Activated naive CD4-positive, alpha-beta T cell (primary cell): Measurements from ENCODE around the gene ARHGAP8.
"Not testable (repeated sequence)": the region's sequence is repeated elsewhere in the genome, so short reads cannot be mapped to it uniquely, and the experiment has no call there.

Experiments
- DNase-seq, 4 experiments: peaks; one replicate each; lab custom pipeline; 2025; lab: John Stamatoyannopoulos, UW

ARHGAP8 gene

DNA sequence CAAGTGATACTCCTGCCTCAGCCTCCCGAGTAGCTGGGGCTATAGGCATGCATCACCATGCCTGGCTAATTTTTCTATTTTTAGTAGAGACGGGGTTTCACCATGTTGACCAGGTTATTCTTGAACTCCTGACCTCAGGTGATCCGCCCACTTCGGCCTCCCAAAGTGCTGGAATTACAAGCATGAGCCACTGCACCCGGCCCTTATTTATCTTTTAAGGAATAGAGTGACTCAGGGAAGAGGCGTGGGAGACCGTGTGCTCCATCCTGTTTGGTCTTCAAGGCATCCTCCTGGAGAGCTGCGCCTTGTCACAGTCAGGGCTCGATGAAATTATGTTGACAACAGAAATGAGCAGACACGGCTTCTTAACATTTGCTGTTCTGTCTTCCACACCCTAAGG, 12.7 kb upstream of the ARHGAP8 start:
- not testable (repeated sequence) for DNase-seq

DNA sequence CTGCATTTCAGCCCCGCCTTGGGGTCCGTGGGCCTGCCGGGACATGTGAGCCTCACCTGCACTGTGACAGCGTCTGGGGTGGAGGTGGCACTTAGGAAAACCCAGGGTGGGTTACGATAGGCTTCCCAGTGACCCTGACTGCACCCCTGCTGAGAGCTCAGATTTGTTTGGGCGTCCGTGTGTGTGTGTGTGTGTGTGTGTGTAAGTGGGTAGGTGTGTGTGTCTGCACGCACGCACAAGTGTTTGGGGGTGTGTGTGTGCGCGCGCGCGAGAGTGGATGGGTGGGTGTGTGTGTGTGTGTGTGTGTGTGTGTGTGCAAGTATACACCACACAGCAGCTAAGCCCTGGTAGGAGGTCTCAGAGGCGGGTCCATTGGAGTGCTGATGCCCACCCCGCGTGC, 12.1 kb upstream of the ARHGAP8 start:
- DNase-seq: no peak

GRCh38 chr22:44741929-44742328, 10.4 kb upstream of the ARHGAP8 start:
- DNase-seq: no peak

GRCh38 chr22:44743247-44743646, 9.1 kb upstream of the ARHGAP8 start:
- DNase-seq: no peak

- no peak for DNase-seq
Observed at GRCh38 chr22:44743804-44744211, 8.6 kb upstream of the ARHGAP8 start.

GRCh38 chr22:44745853-44746789, 6.3 kb upstream of the ARHGAP8 start:
- DNase-seq: no peak

DNA sequence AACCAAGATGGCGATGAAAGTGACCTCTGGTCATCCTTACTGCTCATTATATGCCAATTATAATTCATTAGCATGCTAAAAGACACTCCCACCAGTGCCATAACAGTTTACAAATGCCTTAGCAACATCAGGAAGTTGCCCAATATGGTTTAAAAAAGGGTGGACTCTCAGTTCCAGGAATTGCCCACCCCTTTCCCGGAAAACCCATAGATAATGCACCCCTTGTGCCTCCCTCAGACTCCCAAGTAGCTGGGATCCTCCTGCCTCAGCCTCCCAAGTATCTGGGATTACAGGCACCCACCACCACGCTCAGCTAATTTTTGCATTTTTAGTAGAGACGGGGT, 4.6 kb upstream of the ARHGAP8 start:
- not testable (repeated sequence) for DNase-seq

- DNase-seq: no peak
Observed at GRCh38 chr22:44748524-44748923, 3.9 kb upstream of the ARHGAP8 start.

DNA sequence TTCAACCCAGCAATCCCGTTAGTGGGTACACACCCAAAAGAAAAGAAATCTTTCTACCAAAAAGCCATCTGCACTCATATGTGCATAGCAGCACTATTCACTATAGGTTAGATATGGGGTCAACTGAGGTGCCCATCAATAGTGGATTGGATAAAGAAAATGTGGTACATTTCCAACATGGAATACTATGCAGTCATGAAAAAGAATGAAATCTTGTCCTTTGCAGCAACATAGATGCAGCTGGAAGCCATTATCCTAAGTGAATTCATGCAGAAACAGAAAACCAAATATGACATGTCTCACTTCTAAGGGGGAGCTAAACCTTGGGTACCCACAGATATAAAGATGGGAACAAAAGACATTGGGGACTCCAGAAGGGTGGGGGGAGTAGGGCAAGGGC, 1.9 kb upstream of the ARHGAP8 start:
- DNase-seq: no peak

DNA sequence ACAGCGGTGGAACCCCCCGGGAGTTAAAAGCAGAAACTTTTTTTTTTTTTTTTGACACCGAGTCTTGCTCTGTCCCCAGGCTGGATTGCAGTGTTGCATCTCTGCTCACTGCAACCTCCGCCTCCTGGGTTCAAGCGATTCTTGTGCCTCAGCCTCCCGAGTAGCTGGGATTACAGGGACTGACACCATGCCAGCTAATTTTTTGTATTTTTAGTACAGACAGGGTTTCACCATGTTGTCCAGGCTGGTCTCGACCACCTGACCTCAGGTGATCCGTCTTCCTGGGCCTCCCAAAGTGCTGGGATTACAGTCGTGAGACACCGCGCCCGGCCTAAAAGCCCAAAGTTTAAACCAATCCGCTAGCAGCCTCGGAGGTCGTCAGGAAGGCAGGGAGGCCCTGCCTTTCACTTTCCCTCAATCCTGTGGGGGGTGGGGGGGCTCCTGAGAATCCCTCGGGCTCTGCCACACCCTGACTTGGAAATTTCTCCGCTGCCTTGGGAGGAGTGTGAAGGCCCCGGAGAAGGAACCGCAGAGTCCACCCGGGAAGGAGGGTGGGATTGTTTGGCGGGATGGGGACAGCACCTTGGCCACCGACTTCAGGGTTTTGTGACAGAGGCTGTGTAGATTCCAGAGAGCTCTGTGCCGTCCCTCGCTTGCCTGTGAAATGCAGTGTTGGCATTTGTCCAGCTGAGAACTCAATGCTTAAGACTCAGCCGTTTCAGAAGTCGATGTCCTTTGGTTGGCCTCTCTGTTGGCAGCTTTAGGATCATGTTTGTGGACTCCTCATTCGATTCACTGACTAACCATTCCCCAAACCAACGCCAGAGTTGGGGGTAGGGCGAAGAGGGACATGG, 1.0 kb downstream of the ARHGAP8 start:
- DNase-seq: no peak

GRCh38 chr22:44754998-44755397, 2.6 kb downstream of the ARHGAP8 start:
- no peak for DNase-seq

- no peak for DNase-seq
Observed at GRCh38 chr22:44755417-44755816, 3.0 kb downstream of the ARHGAP8 start.

- DNase-seq: no peak
Observed at GRCh38 chr22:44755956-44756361, 3.6 kb downstream of the ARHGAP8 start.

DNA sequence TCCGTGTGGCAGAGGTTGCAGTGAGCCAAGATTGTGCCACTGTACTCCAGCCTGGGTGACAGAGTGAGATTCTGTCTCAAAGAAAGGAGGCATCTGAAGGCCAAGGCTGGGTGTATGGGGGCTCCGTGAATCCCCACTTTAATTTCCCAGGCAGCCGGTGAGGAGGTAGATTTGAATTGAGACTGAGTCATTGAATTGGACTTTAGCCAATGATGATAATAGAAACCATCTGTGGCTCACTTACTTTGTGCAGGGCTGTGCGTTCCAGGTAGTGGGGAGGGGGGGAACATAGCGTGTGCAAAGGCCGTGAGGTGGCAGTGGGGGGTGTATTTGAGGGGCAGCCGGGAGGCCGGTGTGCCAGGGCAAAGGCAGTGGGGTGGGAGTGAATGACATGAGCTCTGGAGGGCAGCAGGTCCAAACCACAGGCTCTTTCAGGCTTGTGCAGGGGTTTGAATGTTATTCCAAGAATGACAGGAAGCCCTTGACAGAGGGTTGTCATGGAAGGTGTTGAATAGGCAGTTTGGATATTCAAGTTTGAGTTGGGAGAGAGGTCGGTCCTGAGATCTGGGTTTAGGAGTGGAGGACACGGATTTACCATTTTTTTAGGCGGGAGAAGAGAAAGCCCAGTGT, 6.1 kb downstream of the ARHGAP8 start:
- DNase-seq: no peak

- DNase-seq: no peak
Observed at GRCh38 chr22:44759001-44759400, 6.6 kb downstream of the ARHGAP8 start.

- no peak for DNase-seq
Observed at GRCh38 chr22:44759430-44760310, 7.3 kb downstream of the ARHGAP8 start.

GRCh38 chr22:44760476-44760875, 8.1 kb downstream of the ARHGAP8 start:
- no peak for DNase-seq

GRCh38 chr22:44761025-44761424, 8.7 kb downstream of the ARHGAP8 start:
- no peak for DNase-seq

DNA sequence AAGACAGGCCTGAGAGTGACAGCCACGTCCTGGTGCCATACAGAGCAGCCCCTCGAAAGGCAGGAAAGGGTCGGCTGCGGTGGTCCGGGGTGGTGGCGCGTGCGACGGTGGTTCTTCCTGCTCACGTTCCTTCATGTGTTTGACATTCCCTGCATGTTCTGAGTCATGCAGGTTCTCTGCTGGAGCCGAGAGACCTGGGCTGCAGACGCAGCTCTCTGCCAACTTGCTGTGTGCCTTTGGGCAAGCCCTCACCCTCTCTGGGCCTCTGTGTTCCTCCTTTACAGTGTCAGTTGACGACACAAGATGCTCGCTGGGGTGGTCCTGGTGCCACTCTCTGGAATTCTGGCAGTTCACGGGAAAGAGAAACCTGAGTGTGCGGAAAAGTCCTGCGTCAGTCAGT, 12.0 kb downstream of the ARHGAP8 start:
- DNase-seq: no peak

DNA sequence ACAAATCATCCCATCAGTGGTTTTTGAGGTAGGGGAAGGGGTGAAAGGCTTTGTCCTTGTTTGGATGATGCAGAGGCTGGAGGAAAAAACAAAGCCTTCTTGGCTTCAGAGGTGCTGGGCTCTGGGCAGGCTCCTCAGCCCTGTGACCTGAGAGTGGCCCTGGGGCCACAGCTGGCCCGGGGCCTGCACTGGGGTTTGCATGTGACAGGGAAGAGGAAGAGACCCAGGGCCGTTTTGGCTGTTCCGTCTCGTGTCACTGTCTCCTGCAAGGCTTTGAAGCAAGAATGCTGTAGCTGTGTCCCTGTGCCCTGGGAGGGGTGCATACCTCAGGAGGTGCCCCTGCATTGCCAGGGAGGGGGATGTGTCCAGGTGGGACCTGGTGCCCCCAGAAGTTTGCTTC, 12.6 kb downstream of the ARHGAP8 start:
- DNase-seq: no peak

- no peak for DNase-seq
Observed at GRCh38 chr22:44765571-44766285, 13.4 kb downstream of the ARHGAP8 start.
